ENCODE data around the gene MRM1. TPM values are rescaled to one million over a fixed set of nuclear protein-coding genes. Genes with fewer than 3 reads are reported as not detected.

Gene MRM1
- total RNA-seq, 4 donors from 2014 or later = 8.8 to 13.9 (median 10.8) TPM

DNA sequence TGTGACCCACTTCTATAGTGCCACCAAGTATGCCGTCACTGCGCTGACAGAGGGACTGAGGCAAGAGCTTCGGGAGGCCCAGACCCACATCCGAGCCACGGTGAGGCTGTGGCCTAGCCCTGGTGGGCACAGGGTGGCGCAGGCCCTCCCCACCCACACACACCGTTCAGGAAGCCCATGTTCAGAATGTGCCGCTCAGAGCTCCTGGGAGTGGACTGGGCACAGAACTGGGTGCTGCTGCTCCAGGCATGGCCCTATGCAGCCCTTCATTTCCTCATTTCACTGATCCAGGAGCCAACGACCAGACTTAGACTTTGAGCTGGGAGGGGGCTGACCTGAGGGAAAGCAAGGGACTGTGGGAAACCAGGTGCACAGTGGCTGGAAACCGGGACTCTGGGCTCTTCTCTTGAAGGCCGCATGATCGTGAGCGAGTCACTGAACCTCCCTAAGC, 2.4 kb upstream of the MRM1 start:
- Histone ChIP-seq H3K9me3 (no peaks in the 10 kb centered on the region), H3K27ac (no peak overlapping the region), H3K4me3 (no peak overlapping the region), H3K4me1 (peaks cover 12 to 23% of the 10 kb centered on the region in 2 donors), H3K27me3 (no peaks in the 10 kb centered on the region), H3K36me3 (no peaks in the 10 kb centered on the region)
- in situ Hi-C loops (cut with MboI; ENCODE audit: low sequenced_read_pairs in 4 of 4) = loop anchor here in 1 of 4 donors (10.0 kb wide), 1 partner anchor 64 kb away; the partner anchor contains the start of genes MYO19 and PIGW
- TF ChIP-seq POLR2A (IDR thresholded peaks at IDR 0.05) = no peak
- TF ChIP-seq, protein P1, sequence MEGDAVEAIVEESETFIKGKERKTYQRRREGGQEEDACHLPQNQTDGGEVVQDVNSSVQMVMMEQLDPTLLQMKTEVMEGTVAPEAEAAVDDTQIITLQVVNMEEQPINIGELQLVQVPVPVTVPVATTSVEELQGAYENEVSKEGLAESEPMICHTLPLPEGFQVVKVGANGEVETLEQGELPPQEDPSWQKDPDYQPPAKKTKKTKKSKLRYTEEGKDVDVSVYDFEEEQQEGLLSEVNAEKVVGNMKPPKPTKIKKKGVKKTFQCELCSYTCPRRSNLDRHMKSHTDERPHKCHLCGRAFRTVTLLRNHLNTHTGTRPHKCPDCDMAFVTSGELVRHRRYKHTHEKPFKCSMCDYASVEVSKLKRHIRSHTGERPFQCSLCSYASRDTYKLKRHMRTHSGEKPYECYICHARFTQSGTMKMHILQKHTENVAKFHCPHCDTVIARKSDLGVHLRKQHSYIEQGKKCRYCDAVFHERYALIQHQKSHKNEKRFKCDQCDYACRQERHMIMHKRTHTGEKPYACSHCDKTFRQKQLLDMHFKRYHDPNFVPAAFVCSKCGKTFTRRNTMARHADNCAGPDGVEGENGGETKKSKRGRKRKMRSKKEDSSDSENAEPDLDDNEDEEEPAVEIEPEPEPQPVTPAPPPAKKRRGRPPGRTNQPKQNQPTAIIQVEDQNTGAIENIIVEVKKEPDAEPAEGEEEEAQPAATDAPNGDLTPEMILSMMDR (IDR thresholded peaks at IDR 0.05 in 4 of 5, conservative IDR thresholded peaks at IDR 0.05 in 1 of 5) = no peak
- DNase-seq (no peak), ATAC-seq (no peak)
- intact Hi-C loops (cut with DNase I; ENCODE audit: low total_unique reads) = no loop called here

DNA sequence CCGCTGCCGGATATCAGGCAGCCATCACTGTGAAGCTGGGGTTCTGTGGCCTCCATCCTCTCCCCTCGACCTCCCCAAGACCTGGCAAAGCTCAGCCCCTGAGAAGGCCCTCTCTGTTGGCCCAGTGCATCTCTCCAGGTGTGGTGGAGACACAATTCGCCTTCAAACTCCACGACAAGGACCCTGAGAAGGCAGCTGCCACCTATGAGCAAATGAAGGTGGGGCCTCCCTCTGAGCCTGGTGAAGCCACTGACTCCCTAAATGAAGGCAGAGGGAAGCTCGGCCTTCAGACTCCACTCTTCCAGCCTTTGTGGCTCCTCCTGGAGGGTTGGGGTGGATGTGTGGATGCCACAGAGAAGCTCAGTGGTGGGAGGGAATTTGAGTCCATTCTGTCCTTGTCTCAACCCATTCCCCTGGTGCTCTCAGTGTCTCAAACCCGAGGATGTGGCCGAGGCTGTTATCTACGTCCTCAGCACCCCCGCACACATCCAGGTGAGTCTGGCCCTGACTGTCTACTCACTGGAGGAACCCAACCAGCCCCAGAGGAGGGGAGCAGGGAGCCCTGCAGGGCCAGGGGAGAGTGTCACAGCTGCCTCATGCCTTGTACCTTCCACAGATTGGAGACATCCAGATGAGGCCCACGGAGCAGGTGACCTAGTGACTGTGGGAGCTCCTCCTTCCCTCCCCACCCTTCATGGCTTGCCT, 1.7 kb upstream of the MRM1 start:
- DNase-seq = no peak
- Histone ChIP-seq H3K27ac (no peak overlapping the region), H3K4me1 (peaks cover 12 to 23% of the 10 kb centered on the region in 2 donors), H3K36me3 (no peaks in the 10 kb centered on the region), H3K27me3 (no peaks in the 10 kb centered on the region), H3K9me3 (no peaks in the 10 kb centered on the region), H3K4me3 (no peak overlapping the region)
- in situ Hi-C loops (cut with MboI; ENCODE audit: low sequenced_read_pairs in 4 of 4) = loop anchor here in 2 of 4 donors (10.0 to 25.0 kb wide), 2 partner anchors 65 to 363 kb away; partner anchors contain the start of genes MYO19 (in 1 of the 2) and PIGW (in 1 of the 2)
- TF ChIP-seq POLR2A (IDR thresholded peaks at IDR 0.05) = no peak
- TF ChIP-seq, protein P1 (IDR thresholded peaks at IDR 0.05 in 4 of 5, conservative IDR thresholded peaks at IDR 0.05 in 1 of 5) = no peak
- intact Hi-C loops (cut with DNase I; ENCODE audit: low total_unique reads) = loop anchor here (2.0 to 10.0 kb wide), 4 partner anchors 55 to 348 kb away; partner anchors contain the start of genes AATF, GGNBP2 and ZNHIT3
- ATAC-seq = no peak

DNA sequence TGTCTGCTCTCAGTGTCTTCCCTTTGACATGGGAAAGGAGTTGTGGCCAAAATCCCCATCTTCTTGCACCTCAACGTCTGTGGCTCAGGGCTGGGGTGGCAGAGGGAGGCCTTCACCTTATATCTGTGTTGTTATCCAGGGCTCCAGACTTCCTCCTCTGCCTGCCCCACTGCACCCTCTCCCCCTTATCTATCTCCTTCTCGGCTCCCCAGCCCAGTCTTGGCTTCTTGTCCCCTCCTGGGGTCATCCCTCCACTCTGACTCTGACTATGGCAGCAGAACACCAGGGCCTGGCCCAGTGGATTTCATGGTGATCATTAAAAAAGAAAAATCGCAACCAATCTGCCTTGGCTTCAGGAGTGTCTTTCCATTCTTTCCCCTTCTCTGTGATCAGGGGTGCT, 918 bp upstream of the MRM1 start:
- no peak for ATAC-seq
- Histone ChIP-seq H3K27ac (peak overlapping the region; percentile 76 to 95 (median 90)), H3K4me1 (peaks cover 12 to 23% of the 10 kb centered on the region in 2 donors), H3K4me3 (peak overlapping the region in 2 of 4 donors; percentile 82 to 100), H3K27me3 (no peaks in the 10 kb centered on the region), H3K36me3 (no peaks in the 10 kb centered on the region), H3K9me3 (no peaks in the 10 kb centered on the region)
- TF ChIP-seq, protein P1 (IDR thresholded peaks at IDR 0.05 in 4 of 5, conservative IDR thresholded peaks at IDR 0.05 in 1 of 5) = no peak
- TF ChIP-seq POLR2A (IDR thresholded peaks at IDR 0.05) = no peak
- in situ Hi-C loops (cut with MboI; ENCODE audit: low sequenced_read_pairs in 4 of 4) = loop anchor here in 1 of 4 donors (25.0 kb wide), 1 partner anchor 362 kb away; no protein-coding TSS in a partner anchor
- intact Hi-C loops (cut with DNase I; ENCODE audit: low total_unique reads) = loop anchor here (2.0 to 10.0 kb wide), 4 partner anchors 56 to 347 kb away; partner anchors contain the start of genes AATF, GGNBP2 and ZNHIT3
- no peak for DNase-seq

DNA sequence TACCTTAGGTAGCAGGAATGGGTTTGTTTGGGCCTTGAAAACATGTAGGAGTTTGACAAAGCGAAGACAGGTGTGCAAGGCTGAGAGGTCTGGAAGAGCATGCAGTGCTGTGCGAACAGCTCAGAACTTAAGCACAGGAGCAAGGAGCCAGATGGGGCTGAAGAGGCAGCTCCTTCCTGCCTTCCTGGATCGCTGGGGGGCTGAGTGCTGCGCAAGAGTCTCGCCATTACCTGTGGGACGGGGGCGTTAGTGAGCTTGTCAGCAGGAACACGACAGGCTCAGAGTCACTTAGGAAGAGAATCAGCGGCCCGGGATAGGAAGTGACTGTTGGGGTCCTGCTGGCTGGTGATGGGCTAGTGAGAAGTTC, 464 bp upstream of the MRM1 start:
- no peak for TF ChIP-seq POLR2A (IDR thresholded peaks at IDR 0.05)
- TF ChIP-seq, protein P1 (IDR thresholded peaks at IDR 0.05 in 4 of 5, conservative IDR thresholded peaks at IDR 0.05 in 1 of 5) = no peak
- intact Hi-C loops (cut with DNase I; ENCODE audit: low total_unique reads) (loop anchor here (1.0 to 10.0 kb wide), 5 partner anchors 10 to 346 kb away; partner anchors contain the start of genes AATF, DHRS11, GGNBP2 and ZNHIT3), in situ Hi-C loops (cut with MboI; ENCODE audit: low sequenced_read_pairs in 4 of 4) (loop anchor here in 1 of 4 donors (25.0 kb wide), 1 partner anchor 361 kb away; no protein-coding TSS in a partner anchor)

More for the DNA sequence above, 464 bp upstream of the MRM1 start:
- no peaks in the 10 kb centered on the region for H3K9me3 ChIP-seq
- ATAC-seq (peak in 1 of 2 donors; percentile 12), DNase-seq (no peak)
- peak overlapping the region; percentile 76 to 95 (median 90) for H3K27ac ChIP-seq
- H3K4me1 ChIP-seq = peaks cover 12 to 23% of the 10 kb centered on the region in 2 donors
- H3K27me3 ChIP-seq = no peaks in the 10 kb centered on the region
- H3K36me3 ChIP-seq = no peaks in the 10 kb centered on the region
- peak overlapping the region; percentile 82 to 100 (median 88) for H3K4me3 ChIP-seq

Data from gastrocnemius medialis (tissue), 4 donors.